Breast epithelium (tissue), 4 donors: Measurements from ENCODE around the gene TEAD1. TPM values are rescaled to one million over a fixed set of nuclear protein-coding genes. Genes with fewer than 3 reads are reported as not detected.

Source experiments
- DNase-seq, 2 donors: peaks; one replicate each; pipeline ENCODE4 v3.0.0-alpha.2; 2019; ENCODE audit warnings: low spot score in 2 of 2
- H3K27ac ChIP-seq, 2 donors: fragments of 200-600 bp; sonication (generic) in 1 of 2; one replicate each; pipeline ENCODE4 v1.5.1; 2016 to 2019; ENCODE audit warnings: mild to moderate bottlenecking in 1 of 2
- H3K27me3 ChIP-seq, 2 donors: fragments of 200-600 bp; sonication (generic) in 1 of 2; one replicate each; pipeline versions ENCODE4 v1.5.1 to v1.6.0; 2017 to 2019; ENCODE audit warnings: control low read depth in 1 of 2, mild to moderate bottlenecking in 1 of 2
- H3K36me3 ChIP-seq: fragments of 200-600 bp; one replicate; pipeline ENCODE4 v1.5.1; 2019
- H3K4me1 ChIP-seq, 2 donors: fragments of 200-600 bp; sonication (generic); one replicate each; pipeline ENCODE4 v1.5.1; 2016 to 2019; ENCODE audit warnings: control low read depth in 1 of 2
- H3K4me3 ChIP-seq, 3 donors: fragments of 200-600 bp; sonication (generic); 1 replicate in 2 of 3; 2 replicates in 1 of 3; pipeline ENCODE4 v1.5.1; 2016 to 2019; ENCODE audit warnings: mild to moderate bottlenecking in 3 of 3, moderate library complexity in 2 of 3
- H3K9me3 ChIP-seq, 2 donors: fragments of 200-600 bp; sonication (generic) in 1 of 2; one replicate each; pipeline ENCODE4 v1.5.1; 2016 to 2019; ENCODE audit warnings: control low read depth in 1 of 2
- POLR2A ChIP-seq: fragments of 450-650 bp; IDR thresholded peaks from one replicate; pipeline ENCODE4 v1.6.1; 2016; ENCODE audit warnings: antibody characterized with exemption, mild to moderate bottlenecking, moderate library complexity
- POLR2AphosphoS5 ChIP-seq, 3 donors: sonication (generic); formaldehyde crosslinking; IDR thresholded peaks; one replicate each; pipeline ENCODE4 v1.6.1; 2017; ENCODE audit warnings: antibody characterized with exemption in 3 of 3
- intact Hi-C: fragments of 100-400 bp; cut with DNase I; formaldehyde crosslinking; loops from one replicate; pipeline ENCODE4 v1.15.1; 2023; ENCODE audit warnings: low total_unique reads
- total RNA-seq, 3 donors: library from RNA; depleted of rRNA; stranded (reverse); fragments of >200 nt; gene quantifications; one replicate each; pipeline ENCODE4 v1.1.0, GENCODE V29; 2016
- TF ChIP-seq, protein P1 (sequence below), 3 donors: fragments of 450-650 bp; IDR thresholded peaks; one replicate each; pipeline ENCODE4 v1.5.1; 2016 to 2017; ENCODE audit warnings: antibody characterized with exemption in 3 of 3, mild to moderate bottlenecking in 3 of 3, moderate library complexity in 3 of 3

Gene TEAD1
- total RNA-seq, 3 donors from 2014 or later, result 67.8 to 110 (median 80.1) TPM

DNA sequence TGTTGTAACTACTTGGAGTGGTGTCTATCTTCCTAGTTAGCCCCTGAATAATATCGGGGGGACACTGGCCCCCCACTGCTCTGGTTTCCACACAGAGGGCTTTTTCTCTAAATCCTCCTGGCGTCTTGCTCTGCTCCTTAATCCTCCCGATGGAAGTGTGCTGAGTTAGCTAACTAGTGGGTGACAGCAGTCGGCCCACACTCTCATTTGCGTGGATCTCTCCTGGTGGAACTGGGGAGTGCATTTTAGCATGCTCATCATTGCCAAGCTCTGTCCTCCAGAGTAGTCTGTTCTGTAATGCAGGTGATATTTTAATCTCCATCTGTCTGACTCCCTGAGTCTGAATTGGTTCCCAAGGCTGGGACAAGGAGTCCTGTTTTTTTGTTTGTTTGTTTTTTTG is 288.8 kb downstream of the TEAD1 start:
- DNase-seq, result no peak
- H3K36me3 ChIP-seq, result no peaks in the 10 kb centered on the region
- no peaks in the 10 kb centered on the region for H3K27me3 ChIP-seq
- intact Hi-C loops, result no loop called here
- H3K9me3 ChIP-seq, result no peaks in the 10 kb centered on the region
- TF ChIP-seq, protein P1, sequence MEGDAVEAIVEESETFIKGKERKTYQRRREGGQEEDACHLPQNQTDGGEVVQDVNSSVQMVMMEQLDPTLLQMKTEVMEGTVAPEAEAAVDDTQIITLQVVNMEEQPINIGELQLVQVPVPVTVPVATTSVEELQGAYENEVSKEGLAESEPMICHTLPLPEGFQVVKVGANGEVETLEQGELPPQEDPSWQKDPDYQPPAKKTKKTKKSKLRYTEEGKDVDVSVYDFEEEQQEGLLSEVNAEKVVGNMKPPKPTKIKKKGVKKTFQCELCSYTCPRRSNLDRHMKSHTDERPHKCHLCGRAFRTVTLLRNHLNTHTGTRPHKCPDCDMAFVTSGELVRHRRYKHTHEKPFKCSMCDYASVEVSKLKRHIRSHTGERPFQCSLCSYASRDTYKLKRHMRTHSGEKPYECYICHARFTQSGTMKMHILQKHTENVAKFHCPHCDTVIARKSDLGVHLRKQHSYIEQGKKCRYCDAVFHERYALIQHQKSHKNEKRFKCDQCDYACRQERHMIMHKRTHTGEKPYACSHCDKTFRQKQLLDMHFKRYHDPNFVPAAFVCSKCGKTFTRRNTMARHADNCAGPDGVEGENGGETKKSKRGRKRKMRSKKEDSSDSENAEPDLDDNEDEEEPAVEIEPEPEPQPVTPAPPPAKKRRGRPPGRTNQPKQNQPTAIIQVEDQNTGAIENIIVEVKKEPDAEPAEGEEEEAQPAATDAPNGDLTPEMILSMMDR (IDR thresholded peaks at IDR 0.05), result no peak
- no peak for TF ChIP-seq POLR2AphosphoS5 (IDR thresholded peaks at IDR 0.05)
- TF ChIP-seq POLR2A, result no peak
- no peak overlapping the region for H3K4me3 ChIP-seq
- H3K27ac ChIP-seq, result no peak overlapping the region
- H3K4me1 ChIP-seq, result no peaks in the 10 kb centered on the region

DNA sequence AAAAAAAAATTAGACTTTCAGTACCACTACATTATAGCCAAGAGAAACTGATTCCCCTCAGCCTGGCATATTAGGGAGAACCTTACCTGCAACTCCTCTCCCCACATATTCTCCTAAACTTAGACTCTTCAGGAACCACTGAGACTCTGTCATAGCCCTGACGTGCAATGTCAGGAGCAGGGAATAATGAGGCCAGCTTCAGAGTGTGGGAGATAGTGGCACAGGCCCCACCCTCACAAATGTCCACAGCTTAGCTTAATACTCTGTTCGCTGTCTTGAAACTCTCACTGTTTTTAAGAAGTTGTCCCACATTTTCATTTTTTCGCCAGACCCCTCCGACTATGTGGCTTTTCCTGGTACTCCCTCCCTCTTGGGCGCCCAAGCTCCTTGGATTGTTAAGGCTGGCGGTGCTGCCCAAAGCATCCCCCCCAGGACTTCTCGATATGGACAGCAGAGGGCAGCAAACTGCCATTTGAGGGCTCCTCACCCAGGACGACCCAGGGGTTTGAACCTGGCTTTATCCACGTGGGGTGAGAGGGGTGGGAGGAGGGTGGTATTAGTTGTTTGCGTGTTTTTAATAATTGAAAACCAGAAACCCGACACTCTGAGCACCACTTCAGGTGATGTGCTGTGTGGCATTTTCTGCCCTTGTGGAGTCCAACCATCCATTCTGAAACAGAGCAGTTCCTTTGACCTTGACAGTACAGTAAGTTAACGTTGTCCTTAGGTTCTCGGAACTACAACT is 289.7 kb downstream of the TEAD1 start:
- DNase-seq, result peak; percentile 53 to 61
- H3K9me3 ChIP-seq, result no peaks in the 10 kb centered on the region
- no peaks in the 10 kb centered on the region for H3K36me3 ChIP-seq
- H3K4me1 ChIP-seq, result no peaks in the 10 kb centered on the region
- intact Hi-C loops, result no loop called here
- TF ChIP-seq POLR2A, result no peak
- TF ChIP-seq, protein P1 (IDR thresholded peaks at IDR 0.05), result peak; percentile 87 to 93 (median 92)
- TF ChIP-seq POLR2AphosphoS5 (IDR thresholded peaks at IDR 0.05), result peak in 1 of 3 donors; percentile 27
- no peak overlapping the region for H3K27ac ChIP-seq
- no peak overlapping the region for H3K4me3 ChIP-seq
- no peaks in the 10 kb centered on the region for H3K27me3 ChIP-seq

DNA sequence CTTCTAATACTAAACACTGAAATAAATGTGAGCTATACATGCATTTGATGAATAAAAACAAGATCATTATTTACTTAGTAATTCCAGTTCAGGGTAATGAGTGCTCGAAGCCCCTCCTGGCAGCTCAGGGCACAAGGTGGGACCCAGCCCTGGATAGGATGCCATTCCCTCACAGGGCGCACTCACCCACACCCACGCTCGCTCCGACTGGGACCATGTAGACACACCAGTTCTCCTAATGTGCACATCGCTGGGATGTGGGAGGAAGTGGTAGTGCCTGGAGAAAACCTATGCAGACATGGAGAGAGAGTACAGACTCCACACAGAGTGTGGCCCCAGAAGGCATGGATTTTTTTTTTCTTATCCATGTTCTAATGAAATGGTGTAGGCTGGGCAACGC is 290.4 kb downstream of the TEAD1 start:
- DNase-seq, result no peak
- Histone ChIP-seq H3K27ac (no peak overlapping the region), H3K4me3 (no peak overlapping the region), H3K36me3 (no peaks in the 10 kb centered on the region), H3K27me3 (no peaks in the 10 kb centered on the region), H3K4me1 (no peaks in the 10 kb centered on the region), H3K9me3 (no peaks in the 10 kb centered on the region)
- intact Hi-C loops, result no loop called here
- TF ChIP-seq, protein P1 (IDR thresholded peaks at IDR 0.05), result no peak

DNA sequence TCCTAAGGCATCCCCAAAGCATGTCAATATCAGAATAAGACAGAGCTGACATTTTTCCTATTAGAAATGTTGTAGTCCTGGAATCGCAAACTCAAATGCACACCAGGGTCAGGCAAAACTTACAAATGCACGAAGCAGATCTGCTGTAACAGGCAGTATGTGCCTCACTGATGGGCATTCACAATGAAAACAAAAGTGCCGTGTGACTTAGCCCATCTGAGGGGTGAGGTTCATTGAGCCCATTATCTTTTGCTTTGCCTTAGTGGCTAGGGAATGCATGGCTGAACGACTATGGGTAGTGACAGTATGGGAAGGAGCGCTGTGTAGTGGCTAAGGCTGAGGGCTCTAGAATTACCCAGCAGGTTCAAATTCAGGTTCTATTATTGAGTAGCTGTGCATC is 291.8 kb downstream of the TEAD1 start:
- Histone ChIP-seq H3K27ac (no peak overlapping the region), H3K27me3 (no peaks in the 10 kb centered on the region), H3K9me3 (no peaks in the 10 kb centered on the region), H3K4me3 (no peak overlapping the region), H3K36me3 (no peaks in the 10 kb centered on the region), H3K4me1 (no peaks in the 10 kb centered on the region)
- no peak for DNase-seq
- intact Hi-C loops, result no loop called here
- TF ChIP-seq POLR2AphosphoS5 (IDR thresholded peaks at IDR 0.05) (no peak), POLR2A (no peak)
- TF ChIP-seq, protein P1 (IDR thresholded peaks at IDR 0.05), result no peak

DNA sequence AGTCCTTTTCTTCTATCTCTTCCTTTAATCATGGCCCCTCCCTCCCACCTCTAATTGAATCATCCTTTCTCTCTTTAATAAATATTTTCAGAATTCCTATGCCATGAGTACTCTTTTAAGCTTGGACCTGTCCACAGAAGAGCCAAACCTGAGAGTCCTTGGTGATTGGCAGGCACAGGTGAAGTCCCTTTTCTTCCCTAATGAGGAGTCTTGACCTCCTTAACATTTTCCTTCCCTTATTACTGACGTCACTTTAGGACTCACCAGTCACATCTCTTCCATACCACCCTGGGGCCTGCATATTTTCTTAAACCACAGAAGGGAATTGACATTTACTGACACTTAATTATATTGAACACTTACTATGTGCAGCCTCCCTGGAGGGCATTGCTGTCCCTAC is 293.9 kb downstream of the TEAD1 start:
- DNase-seq, result no peak
- H3K27ac ChIP-seq, result peak overlapping the region in 1 of 2 donors; percentile 1
- no peaks in the 10 kb centered on the region for H3K4me1 ChIP-seq
- no peak overlapping the region for H3K4me3 ChIP-seq
- no peak for TF ChIP-seq POLR2A
- TF ChIP-seq POLR2AphosphoS5 (IDR thresholded peaks at IDR 0.05), result no peak
- TF ChIP-seq, protein P1 (IDR thresholded peaks at IDR 0.05), result no peak
- intact Hi-C loops, result no loop called here
- H3K36me3 ChIP-seq, result no peaks in the 10 kb centered on the region
- no peaks in the 10 kb centered on the region for H3K9me3 ChIP-seq
- no peaks in the 10 kb centered on the region for H3K27me3 ChIP-seq
